ENCODE measurements around the gene FSTL4.

DNA sequence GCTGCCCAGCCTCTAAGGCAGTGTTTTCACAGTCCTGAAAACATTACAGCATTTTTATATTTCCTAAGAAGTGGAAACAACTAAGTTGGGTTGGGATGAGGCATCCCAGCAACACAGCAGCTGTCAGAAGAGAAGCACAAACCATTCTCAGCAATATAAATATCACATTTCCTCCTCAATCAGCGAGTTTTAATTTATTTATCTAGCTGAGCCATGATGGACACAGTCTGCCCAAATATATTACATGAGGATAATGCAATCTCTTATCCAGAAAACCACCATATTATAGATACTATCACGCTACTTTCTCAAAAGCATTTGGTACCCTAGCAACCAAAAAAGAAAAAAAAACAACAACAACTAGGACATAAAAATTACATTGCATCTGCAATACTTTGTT is 158.5 kb downstream of the FSTL4 start:
- TF ChIP-seq CTCF (IDR thresholded peaks at IDR 0.05) (no peak), POLR2A (IDR thresholded peaks at IDR 0.05) (no peak)

Measured in ovary (tissue), 3 donors.